ENCODE data around the gene MEA1. TPM values are rescaled to one million over a fixed set of nuclear protein-coding genes. Genes with fewer than 3 reads are reported as not detected.

Gene MEA1
- total RNA-seq, 1 donor from 2014 or later: 46.0 TPM

- DNase-seq (ENCODE audit: low spot score) (no peak), ATAC-seq (no peak)
- intact Hi-C loops (cut with DNase I): no loop called here
These were observed 31.9 kb downstream of the MEA1 start for GRCh38 chr6:42981836-42982235.

GRCh38 chr6:42979523-42980177, 34.1 kb downstream of the MEA1 start:
- intact Hi-C loops (cut with DNase I): no loop called here
- ATAC-seq (peak; percentile 3), DNase-seq (ENCODE audit: low spot score) (no peak)

- DNase-seq (ENCODE audit: low spot score) (peak; percentile 91), ATAC-seq (peak; percentile 95)
- intact Hi-C loops (cut with DNase I): no loop called here
These were observed 34.8 kb downstream of the MEA1 start, which contains the start of gene PEX6 for GRCh38 chr6:42978839-42979522. TSS of gene PEX6 (minus strand) at chr6:42979181. CDS start at chr6:42979150, 31 bp downstream.

- intact Hi-C loops (cut with DNase I): no loop called here
- DNase-seq (ENCODE audit: low spot score): no peak
- peak; percentile 9 for ATAC-seq
These were observed 35.3 kb downstream of the MEA1 start for GRCh38 chr6:42978487-42978838.

GRCh38 chr6:42974919-42975505, 38.7 kb downstream of the MEA1 start:
- intact Hi-C loops (cut with DNase I): no loop called here
- no peak for DNase-seq (ENCODE audit: low spot score)
- ATAC-seq: no peak

GRCh38 chr6:42973926-42974325, 39.8 kb downstream of the MEA1 start:
- DNase-seq (ENCODE audit: low spot score): no peak
- intact Hi-C loops (cut with DNase I): no loop called here
- no peak for ATAC-seq

GRCh38 chr6:42971746-42972327, 41.9 kb downstream of the MEA1 start:
- intact Hi-C loops (cut with DNase I): no loop called here
- DNase-seq (ENCODE audit: low spot score) (no peak), ATAC-seq (no peak)

- intact Hi-C loops (cut with DNase I): no loop called here
- DNase-seq (ENCODE audit: low spot score) (no peak), ATAC-seq (no peak)
These were observed 42.7 kb downstream of the MEA1 start for GRCh38 chr6:42970871-42971612.

- no peak for DNase-seq (ENCODE audit: low spot score)
- intact Hi-C loops (cut with DNase I): no loop called here
- no peak for ATAC-seq
These were observed 43.8 kb downstream of the MEA1 start for GRCh38 chr6:42969934-42970333.

- no peak for DNase-seq (ENCODE audit: low spot score)
- intact Hi-C loops (cut with DNase I): no loop called here
- ATAC-seq: no peak
These were observed 44.3 kb downstream of the MEA1 start for GRCh38 chr6:42969431-42969830.

- DNase-seq (ENCODE audit: low spot score) (no peak), ATAC-seq (no peak)
- intact Hi-C loops (cut with DNase I): no loop called here
These were observed 45.0 kb downstream of the MEA1 start for GRCh38 chr6:42968783-42969182.

- ATAC-seq: no peak
- intact Hi-C loops (cut with DNase I): no loop called here
- DNase-seq (ENCODE audit: low spot score): no peak
These were observed 45.5 kb downstream of the MEA1 start for GRCh38 chr6:42968126-42968701.

- ATAC-seq (no peak), DNase-seq (ENCODE audit: low spot score) (no peak)
- intact Hi-C loops (cut with DNase I): no loop called here
These were observed 46.5 kb downstream of the MEA1 start for GRCh38 chr6:42967228-42967627.

- intact Hi-C loops (cut with DNase I): no loop called here
- ATAC-seq: no peak
These were observed 47.2 kb downstream of the MEA1 start for GRCh38 chr6:42966571-42966970.

GRCh38 chr6:42963855-42964605, 49.7 kb downstream of the MEA1 start:
- ATAC-seq: no peak
- no peak for DNase-seq (ENCODE audit: low spot score)
- intact Hi-C loops (cut with DNase I): no loop called here

More at GRCh38 chr6:42966571-42966970, 47.2 kb downstream of the MEA1 start:
- no peak for DNase-seq (ENCODE audit: low spot score)

GRCh38 chr6:42963179-42963854, 50.4 kb downstream of the MEA1 start:
- DNase-seq (ENCODE audit: low spot score) (no peak), ATAC-seq (no peak)
- intact Hi-C loops (cut with DNase I): no loop called here

GRCh38 chr6:42962502-42963178, 51.1 kb downstream of the MEA1 start:
- no peak for ATAC-seq
- intact Hi-C loops (cut with DNase I): no loop called here
- no peak for DNase-seq (ENCODE audit: low spot score)

Data from sciatic nerve (tissue), 2 donors.